ENCODE results near the gene AAMP.

The AAMP gene

DNA sequence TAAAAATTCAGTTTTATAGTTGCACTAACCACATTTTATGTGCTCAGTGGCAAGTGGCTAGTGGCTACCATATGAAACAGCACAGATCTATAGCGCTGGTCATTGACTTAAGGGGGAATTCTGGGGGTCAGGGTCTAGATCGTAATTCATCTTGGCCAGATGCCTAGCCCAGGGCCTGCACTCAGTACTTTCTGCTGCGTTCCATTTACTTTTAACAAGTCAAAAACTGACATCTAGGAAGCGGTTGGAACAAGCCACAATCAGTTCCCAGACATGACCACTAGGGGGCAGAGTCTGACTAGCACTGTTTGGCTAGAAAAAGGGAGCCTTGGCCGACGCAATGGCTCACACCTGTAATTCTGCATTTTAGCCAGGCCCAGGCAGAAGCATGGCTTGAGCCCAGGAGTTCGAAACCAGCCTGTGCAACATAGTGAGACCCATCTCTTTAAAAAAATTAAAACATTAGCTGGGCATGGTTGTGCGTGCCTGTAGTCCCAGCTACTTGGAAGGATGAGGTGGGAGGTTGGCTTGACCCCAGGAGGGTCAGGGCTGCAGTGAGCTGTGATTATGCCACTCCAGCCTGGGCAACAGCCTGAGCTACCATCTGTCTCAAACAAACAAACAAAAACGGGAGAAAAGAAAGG, 31.4 kb upstream of the AAMP start:
- H3K4me3 ChIP-seq (ENCODE audit: low read depth, low read length) = no peak overlapping the region
- TF ChIP-seq, protein P1, sequence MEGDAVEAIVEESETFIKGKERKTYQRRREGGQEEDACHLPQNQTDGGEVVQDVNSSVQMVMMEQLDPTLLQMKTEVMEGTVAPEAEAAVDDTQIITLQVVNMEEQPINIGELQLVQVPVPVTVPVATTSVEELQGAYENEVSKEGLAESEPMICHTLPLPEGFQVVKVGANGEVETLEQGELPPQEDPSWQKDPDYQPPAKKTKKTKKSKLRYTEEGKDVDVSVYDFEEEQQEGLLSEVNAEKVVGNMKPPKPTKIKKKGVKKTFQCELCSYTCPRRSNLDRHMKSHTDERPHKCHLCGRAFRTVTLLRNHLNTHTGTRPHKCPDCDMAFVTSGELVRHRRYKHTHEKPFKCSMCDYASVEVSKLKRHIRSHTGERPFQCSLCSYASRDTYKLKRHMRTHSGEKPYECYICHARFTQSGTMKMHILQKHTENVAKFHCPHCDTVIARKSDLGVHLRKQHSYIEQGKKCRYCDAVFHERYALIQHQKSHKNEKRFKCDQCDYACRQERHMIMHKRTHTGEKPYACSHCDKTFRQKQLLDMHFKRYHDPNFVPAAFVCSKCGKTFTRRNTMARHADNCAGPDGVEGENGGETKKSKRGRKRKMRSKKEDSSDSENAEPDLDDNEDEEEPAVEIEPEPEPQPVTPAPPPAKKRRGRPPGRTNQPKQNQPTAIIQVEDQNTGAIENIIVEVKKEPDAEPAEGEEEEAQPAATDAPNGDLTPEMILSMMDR (IDR thresholded peaks at IDR 0.05; ENCODE audit: control insufficient read depth, extremely low read depth, insufficient read depth) = peak; percentile 87
- no peak for DNase-seq (ENCODE audit: low read depth)

DNA sequence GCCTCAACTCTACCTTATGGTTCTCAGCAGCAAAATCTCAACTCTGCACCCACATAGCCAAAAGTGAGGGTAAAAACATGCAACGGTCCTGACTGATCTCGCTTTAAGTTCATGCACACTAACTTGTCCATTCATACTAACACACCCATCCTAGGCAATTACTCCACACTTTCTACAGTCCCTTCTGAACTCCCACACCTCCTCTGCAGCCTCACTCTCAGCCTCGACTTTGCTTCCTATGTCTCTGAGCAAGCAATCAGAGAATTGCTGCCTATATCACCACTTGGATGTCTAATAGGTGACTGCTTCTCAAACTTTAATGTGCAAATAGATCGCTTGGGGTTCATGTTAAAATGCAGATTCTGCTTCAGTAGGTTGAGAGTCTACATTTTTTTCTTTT, 30.2 kb upstream of the AAMP start:
- TF ChIP-seq, protein P1 (IDR thresholded peaks at IDR 0.05; ENCODE audit: control insufficient read depth, extremely low read depth, insufficient read depth) = no peak
- DNase-seq (ENCODE audit: low read depth) = no peak
- H3K4me3 ChIP-seq (ENCODE audit: low read depth, low read length) = no peak overlapping the region

DNA sequence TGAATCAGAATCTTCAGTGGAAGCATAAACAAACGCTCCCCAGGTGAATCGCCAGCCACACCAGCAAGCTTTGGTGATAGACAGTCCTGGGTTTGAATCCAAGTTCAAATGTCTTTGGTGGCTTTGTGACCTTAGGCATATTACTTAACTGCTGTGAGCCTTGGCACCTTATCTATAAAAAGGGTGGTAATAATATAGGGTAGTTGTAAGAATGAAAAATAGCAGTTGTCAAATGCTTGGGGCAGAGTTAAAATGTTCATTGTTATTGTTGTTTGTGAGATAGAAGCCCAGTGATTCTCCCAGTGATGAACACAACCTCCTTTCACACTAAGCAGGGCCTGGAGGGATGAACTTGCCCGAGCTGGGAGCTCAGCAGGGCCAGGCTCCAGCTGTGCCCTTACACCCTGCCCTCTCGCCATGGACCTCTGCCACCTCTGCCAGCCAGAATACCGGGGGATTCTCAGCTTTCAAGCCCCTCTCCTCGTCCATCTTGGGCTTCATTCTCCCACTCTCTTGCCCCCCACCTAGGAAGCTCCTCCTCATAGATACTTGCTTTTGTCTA, 28.5 kb upstream of the AAMP start:
- DNase-seq (ENCODE audit: low read depth) = no peak
- H3K4me3 ChIP-seq (ENCODE audit: low read depth, low read length) = no peak overlapping the region
- TF ChIP-seq, protein P1 (IDR thresholded peaks at IDR 0.05; ENCODE audit: control insufficient read depth, extremely low read depth, insufficient read depth) = no peak

DNA sequence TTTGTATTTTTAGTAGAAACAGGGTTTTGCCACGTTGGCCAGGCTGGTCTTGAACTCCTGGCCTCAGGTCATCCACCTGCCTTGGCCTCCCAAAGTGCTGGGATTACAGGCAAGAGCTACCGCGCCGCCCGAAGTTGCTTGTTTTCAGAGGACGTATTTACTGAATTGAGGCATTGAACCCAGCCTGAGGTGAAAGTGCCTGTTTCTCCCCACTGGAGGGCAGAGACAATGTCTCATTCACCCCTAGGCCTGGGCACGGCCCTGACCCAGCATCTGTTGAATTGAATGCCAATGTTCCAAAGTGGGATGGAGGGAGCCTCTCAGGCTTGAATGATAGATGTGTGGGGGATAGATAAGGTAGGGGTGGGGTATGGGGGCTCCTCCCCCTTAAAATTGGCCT, 26.9 kb upstream of the AAMP start:
- H3K4me3 ChIP-seq (ENCODE audit: low read depth, low read length) = no peak overlapping the region
- DNase-seq (ENCODE audit: low read depth) = no peak

DNA sequence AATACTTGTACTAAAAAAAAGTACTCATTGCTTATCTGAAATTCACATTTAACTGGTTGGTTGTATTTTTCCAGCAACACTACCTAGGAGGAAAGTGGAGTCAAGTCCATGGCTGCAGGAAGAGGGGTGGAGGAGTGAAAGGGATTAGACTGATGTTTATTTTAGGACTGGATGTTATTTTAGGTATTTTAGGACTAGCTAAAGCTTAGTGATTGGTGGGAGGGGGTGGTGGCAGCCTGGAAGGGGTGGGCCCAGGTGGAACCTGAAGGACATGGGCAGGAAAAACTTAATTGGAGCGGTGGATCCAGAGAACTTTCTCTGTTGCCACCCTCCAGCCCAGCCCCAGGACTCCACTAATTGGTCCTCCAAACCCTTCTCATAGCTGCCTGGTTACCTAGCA, 26.3 kb upstream of the AAMP start:
- DNase-seq (ENCODE audit: low read depth) = no peak
- no peak overlapping the region for H3K4me3 ChIP-seq (ENCODE audit: low read depth, low read length)
- TF ChIP-seq, protein P1 (IDR thresholded peaks at IDR 0.05; ENCODE audit: control insufficient read depth, extremely low read depth, insufficient read depth) = no peak

More for the DNA sequence above, 26.9 kb upstream of the AAMP start:
- TF ChIP-seq, protein P1 (IDR thresholded peaks at IDR 0.05; ENCODE audit: control insufficient read depth, extremely low read depth, insufficient read depth) = no peak

DNA sequence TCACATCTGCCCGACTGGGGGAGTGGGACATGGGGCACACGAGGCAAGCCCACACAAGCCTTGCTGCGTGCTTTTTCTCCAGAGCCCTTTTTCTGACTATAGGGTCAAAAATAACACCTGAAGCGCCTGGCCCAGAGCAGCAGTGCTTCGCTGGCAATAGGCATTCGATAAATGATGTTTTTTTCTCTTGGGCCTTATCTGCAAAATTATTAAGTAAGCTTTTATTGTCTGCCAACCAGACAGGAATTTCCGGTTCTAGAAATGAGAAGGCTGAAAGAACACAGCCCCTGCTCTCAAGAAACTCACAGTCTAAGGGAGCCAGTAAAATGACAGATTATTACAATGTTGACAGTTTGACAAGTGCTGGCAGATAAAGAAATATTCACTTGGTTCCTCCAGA, 25.1 kb upstream of the AAMP start:
- DNase-seq (ENCODE audit: low read depth) = peak; percentile 94
- no peak overlapping the region for H3K4me3 ChIP-seq (ENCODE audit: low read depth, low read length)
- TF ChIP-seq, protein P1 (IDR thresholded peaks at IDR 0.05; ENCODE audit: control insufficient read depth, extremely low read depth, insufficient read depth) = no peak
